ENCODE results near the gene TMEM8B. TPM values are rescaled to one million over a fixed set of nuclear protein-coding genes. Genes with fewer than 3 reads are reported as not detected.

The TMEM8B gene
- total and polyA plus RNA-seq, 2 of the 8 experiments (the other 6 are each of a cell fraction or from before 2014, with no cell fraction given): 7.5 to 10.4 TPM

GRCh38 chr9:35816708-35817107 is 12.3 kb upstream of the TMEM8B start:
- ChIA-PET POLR2A (ENCODE audit: partially characterized antibody) (no interaction called here), CTCF (ENCODE audit: partially characterized antibody) (interaction anchor here (0.5 to 1.6 kb wide), 4 partner anchors 18 to 42 kb away, joined by 3 to 4 read pairs (median 3); no protein-coding TSS in a partner anchor)
- Histone ChIP-seq H3K79me2 (ENCODE audit: control insufficient read depth in 1 of 2, insufficient read depth in 2 of 2, low read length in 2 of 2) (no peaks in the 10 kb centered on the region), H2AK5ac (ENCODE audit: low read depth, low read length) (no peak overlapping the region), H4K8ac (ENCODE audit: extremely low read depth, insufficient read depth, low read length) (no peak overlapping the region), H3K9ac (replicated peaks in 1 of 4; ENCODE audit: extremely low read depth in 1 of 4, low read depth in 3 of 4, low read length in 3 of 4) (no peak overlapping the region), H3K4me2 (ENCODE audit: insufficient read depth in 1 of 2, low read depth in 2 of 2, low read length in 2 of 2) (no peak overlapping the region), H3K27me3 (replicated peaks in 1 of 4; ENCODE audit: control insufficient read depth in 3 of 4, extremely low read depth in 1 of 4, insufficient read depth in 3 of 4, low read length in 3 of 4) (0 out of 7 replicates have a peak, but pooled peaks cover 0 to under 1% (median 0%) of the 10 kb centered on the region in 4 experiments), H3K79me1 (ENCODE audit: low read depth, low read length) (no peaks in the 10 kb centered on the region), H3K27ac (ENCODE audit: low read depth, low read length) (no peak overlapping the region), H2AFZ (ENCODE audit: low read length) (no peak overlapping the region), H4K20me1 (replicated peaks in 1 of 2; ENCODE audit: control insufficient read depth in 1 of 2, insufficient read depth in 2 of 2, low read length in 2 of 2) (no peaks in the 10 kb centered on the region), H2BK12ac (ENCODE audit: low read depth, low read length) (no peak overlapping the region), H3K4ac (replicated peaks; ENCODE audit: insufficient read length, low read depth, low read length) (no peak overlapping the region), H3K14ac (ENCODE audit: insufficient read length) (no peak overlapping the region), H3K23ac (ENCODE audit: insufficient read length) (no peak overlapping the region), H3K18ac (ENCODE audit: extremely low read depth, low read length) (no peak overlapping the region), H4K91ac (replicated peaks; ENCODE audit: insufficient read length, low read length) (no peak overlapping the region), H3K4me1 (replicated peaks in 1 of 4; ENCODE audit: control insufficient read depth in 3 of 4, insufficient read depth in 4 of 4, low read length in 3 of 4) (peaks cover 0 to 5% (median 3%) of the 10 kb centered on the region in 4 experiments; a peak in 6 of 7 replicates), H3K4me3 (ENCODE audit: extremely low read depth in 1 of 4, insufficient read depth in 2 of 4, low read depth in 3 of 4, low read length in 4 of 4) (no peak overlapping the region), H2BK5ac (ENCODE audit: low read depth, low read length) (no peak overlapping the region), H2BK15ac (ENCODE audit: low read length) (no peak overlapping the region), H3K36me3 (ENCODE audit: control insufficient read depth in 2 of 4, insufficient read depth in 4 of 4, low read length in 3 of 4) (no peaks in the 10 kb centered on the region), H2BK120ac (replicated peaks; ENCODE audit: low read depth, low read length) (no peak overlapping the region), H2BK20ac (ENCODE audit: low read length) (no peak overlapping the region), H3K23me2 (ENCODE audit: low read depth, low read length) (peaks cover 4% of the 10 kb centered on the region), H3K9me3 (ENCODE audit: insufficient read depth in 2 of 2, low read depth in 1 of 2, low read length in 1 of 2) (no peaks in the 10 kb centered on the region), H3K56ac (replicated peaks; ENCODE audit: insufficient read length, low read depth, low read length) (no peak overlapping the region), H4K5ac (ENCODE audit: insufficient read length, low read depth, low read length) (no peak overlapping the region)
- DNase-seq (ENCODE audit: low read depth in 1 of 2, low spot score in 2 of 2): no peak
- FAIRE-seq: no peak
- WGBS, 2 experiments (ENCODE audit: extremely low coverage in 1 of 2, insufficient coverage in 1 of 2, insufficient read length in 1 of 2, insufficient replicate concordance in 2 of 2, low coverage in 1 of 2, low lambda C conversion rate in 2 of 2, missing lambda C conversion rate in 1 of 2): 75% methylated on average over 1 of the region's 1 CpG; no CpG with 5 or more reads in 1 of the 2 experiments
- TF ChIP-seq CBX5 (IDR thresholded peaks at IDR 0.05; ENCODE audit: low read depth, low read length) (no peak), E2F6 (IDR thresholded peaks at IDR 0.05) (no peak)
